ENCODE results near the gene SRGAP2C.
"Not testable (repeated sequence)": the region's sequence is repeated elsewhere in the genome, so short reads cannot be mapped to it uniquely, and the experiment has no call there.

- TF ChIP-seq CTCF (IDR thresholded peaks at IDR 0.05); BHLHE40 (IDR thresholded peaks at IDR 0.05; ENCODE audit: low read depth, low read length): not testable (repeated sequence)
Measured at GRCh38 chr1:121254618-121255017, 69.8 kb downstream of the SRGAP2C start.
